Astrocyte (in vitro differentiated cells and primary cell): ENCODE results near the gene BAG5.

Experiments
- EZH2 ChIP-seq: IDR thresholded peaks from 2 replicates; pipeline ENCODE4 v1.6.1; 2012; ENCODE audit warnings: mild to moderate bottlenecking, low read length, inconsistent platforms; ENCODE audit not compliant: insufficient read depth
- TF ChIP-seq, protein P1 (sequence below): IDR thresholded peaks from 2 replicates; pipeline ENCODE4 v1.5.1; 2011; ENCODE audit warnings: low read depth, mild to moderate bottlenecking, inconsistent platforms, low read length, moderate library complexity; ENCODE audit not compliant: insufficient read depth

DNA sequence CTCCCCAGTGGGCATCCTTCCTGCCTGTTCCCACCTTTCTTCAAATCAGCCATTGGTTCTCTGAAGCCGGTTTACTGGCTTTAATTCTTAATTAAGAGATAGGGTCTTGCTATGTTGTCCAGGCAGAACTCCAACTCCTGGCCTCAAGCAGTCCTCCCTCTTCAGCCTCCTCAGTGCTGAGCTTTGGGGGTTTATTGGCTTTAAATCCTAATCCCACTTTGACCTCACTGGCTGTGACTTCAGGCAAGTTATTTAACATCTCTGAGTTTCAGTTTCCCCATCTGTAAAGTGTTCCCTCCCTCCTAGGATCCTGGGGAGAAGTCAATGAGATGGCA lies 35.6 kb downstream of the BAG5 start:
- TF ChIP-seq, protein P1, sequence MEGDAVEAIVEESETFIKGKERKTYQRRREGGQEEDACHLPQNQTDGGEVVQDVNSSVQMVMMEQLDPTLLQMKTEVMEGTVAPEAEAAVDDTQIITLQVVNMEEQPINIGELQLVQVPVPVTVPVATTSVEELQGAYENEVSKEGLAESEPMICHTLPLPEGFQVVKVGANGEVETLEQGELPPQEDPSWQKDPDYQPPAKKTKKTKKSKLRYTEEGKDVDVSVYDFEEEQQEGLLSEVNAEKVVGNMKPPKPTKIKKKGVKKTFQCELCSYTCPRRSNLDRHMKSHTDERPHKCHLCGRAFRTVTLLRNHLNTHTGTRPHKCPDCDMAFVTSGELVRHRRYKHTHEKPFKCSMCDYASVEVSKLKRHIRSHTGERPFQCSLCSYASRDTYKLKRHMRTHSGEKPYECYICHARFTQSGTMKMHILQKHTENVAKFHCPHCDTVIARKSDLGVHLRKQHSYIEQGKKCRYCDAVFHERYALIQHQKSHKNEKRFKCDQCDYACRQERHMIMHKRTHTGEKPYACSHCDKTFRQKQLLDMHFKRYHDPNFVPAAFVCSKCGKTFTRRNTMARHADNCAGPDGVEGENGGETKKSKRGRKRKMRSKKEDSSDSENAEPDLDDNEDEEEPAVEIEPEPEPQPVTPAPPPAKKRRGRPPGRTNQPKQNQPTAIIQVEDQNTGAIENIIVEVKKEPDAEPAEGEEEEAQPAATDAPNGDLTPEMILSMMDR = no peak
- no peak for TF ChIP-seq EZH2
